GM08714 (cell line): Measurements from ENCODE around the gene PLEKHA8.
"Not testable (repeated sequence)": the region's sequence is repeated elsewhere in the genome, so short reads cannot be mapped to it uniquely, and the experiment has no call there.

ENCODE experiments used
- H3K4me3 ChIP-seq: fragments of 200-500 bp; sonication (Bioruptor generic); 2 replicates; pipeline ENCODE4 v1.5.1; 2014; ENCODE audit warnings: mild to moderate bottlenecking, low read length, inconsistent platforms
- ZNF274 ChIP-seq: IDR thresholded peaks from 2 replicates; pipeline ENCODE4 v1.6.1; 2012; ENCODE audit warnings: mild to moderate bottlenecking, low read depth, low read length

The PLEKHA8 gene

GRCh38 chr7:30036220-30036619 lies 8.0 kb downstream of the PLEKHA8 start:
- TF ChIP-seq ZNF274 = no peak

DNA sequence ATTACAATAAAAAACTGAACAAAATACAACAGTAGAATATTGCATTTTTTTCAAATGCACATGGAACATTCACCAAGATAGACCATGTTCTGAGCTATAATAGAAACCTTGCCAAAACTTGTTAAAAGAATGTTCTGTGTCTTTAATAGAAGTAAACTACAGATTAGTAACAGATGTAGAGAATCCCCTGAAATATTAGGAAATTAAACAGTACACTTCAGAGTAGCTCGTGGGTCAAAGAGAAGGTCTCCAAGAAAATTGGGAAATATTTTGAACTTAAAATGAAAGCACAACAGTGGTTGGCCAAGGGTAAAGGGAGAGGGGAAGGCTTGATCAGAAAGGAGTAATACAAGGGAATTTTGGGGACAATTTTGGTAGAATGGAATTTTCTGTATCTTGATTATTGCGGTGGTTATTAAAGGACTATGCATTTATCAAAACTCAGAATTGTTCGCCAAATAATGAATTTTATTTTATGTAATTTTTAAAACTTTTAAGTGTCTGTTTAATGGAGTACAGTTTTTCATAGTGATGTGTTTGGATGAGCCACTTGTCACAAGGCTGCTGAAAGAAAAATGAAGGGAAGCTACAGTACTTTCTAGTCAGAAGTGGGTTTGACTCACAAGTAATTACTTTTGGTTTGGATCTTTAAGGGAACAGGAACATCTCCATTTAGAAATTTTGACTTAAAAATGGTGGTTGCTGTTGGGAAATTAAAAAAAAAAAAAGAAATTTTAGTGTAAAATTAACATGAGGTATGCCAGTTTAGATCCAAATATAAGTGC lies 10.2 kb downstream of the PLEKHA8 start:
- TF ChIP-seq ZNF274 = no peak
- H3K4me3 ChIP-seq = no peak overlapping the region

More at GRCh38 chr7:30036220-30036619, 8.0 kb downstream of the PLEKHA8 start:
- no peak overlapping the region for H3K4me3 ChIP-seq

- TF ChIP-seq ZNF274 = no peak
- H3K4me3 ChIP-seq = no peak overlapping the region
Measured at GRCh38 chr7:30040938-30041337, 12.7 kb downstream of the PLEKHA8 start.

DNA sequence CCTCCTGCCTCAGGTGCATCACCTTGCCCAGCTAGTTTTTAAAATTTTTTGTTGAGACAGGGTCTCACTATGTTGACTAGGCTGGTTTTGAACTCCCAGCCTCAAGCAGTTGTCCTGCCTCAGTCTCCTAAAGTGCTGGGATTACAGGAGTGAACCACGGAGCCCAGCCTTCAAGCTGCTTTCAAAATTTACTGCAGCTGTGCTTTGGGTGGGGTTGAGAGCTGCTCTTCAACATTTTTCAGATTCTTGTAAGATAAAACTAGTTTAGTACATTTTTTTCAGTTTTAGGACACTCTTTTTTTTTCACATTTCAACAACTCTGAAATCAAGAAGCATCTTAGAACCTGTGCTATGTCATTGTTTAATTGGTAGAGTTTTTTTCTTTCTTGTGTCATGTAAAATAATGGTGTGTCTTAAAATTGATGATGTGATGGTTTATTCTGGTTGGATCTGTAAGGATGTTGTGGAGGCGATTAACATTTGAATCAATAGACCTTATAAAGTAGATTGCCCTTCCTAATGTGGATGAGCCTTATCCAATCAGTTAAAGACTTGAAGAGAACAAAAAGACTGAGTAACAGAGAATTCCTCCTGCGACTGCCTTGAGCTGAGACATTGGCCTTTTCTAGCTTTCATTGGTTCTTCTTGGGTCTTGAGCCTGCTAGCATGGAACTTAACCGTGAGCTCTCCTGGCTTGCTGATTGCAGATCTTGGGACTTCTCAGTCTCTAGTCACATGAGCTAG lies 13.5 kb downstream of the PLEKHA8 start:
- TF ChIP-seq ZNF274 = no peak
- no peak overlapping the region for H3K4me3 ChIP-seq

DNA sequence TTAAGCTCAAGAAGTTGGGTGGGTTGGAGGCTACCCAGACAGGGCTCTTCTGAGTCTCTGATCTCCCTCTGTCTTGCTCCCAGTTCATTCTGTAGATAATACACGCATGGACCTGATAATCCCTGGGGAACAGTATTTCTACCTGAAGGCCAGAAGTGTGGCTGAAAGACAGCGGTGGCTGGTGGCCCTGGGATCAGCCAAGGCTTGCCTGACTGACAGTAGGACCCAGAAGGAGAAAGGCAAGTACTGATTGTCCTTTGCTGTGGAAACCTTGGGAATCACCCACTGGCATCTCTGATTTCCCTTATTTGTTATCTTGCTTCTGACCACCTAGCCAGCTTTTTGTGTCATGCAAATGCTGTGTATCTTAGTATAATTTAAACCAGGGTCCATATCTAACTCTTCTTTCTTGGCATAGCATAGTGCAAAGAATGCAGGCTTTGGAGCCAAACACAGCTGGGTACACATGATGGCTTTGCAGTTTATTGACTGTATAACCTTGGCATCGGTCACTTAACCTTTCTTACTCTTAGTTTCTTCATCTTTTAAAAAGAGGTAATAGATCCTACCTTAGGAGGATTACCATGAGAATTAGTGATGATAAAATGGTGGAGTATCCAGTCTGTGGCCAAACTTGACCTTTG lies 18.0 kb downstream of the PLEKHA8 start:
- no peak overlapping the region for H3K4me3 ChIP-seq
- TF ChIP-seq ZNF274 = no peak

DNA sequence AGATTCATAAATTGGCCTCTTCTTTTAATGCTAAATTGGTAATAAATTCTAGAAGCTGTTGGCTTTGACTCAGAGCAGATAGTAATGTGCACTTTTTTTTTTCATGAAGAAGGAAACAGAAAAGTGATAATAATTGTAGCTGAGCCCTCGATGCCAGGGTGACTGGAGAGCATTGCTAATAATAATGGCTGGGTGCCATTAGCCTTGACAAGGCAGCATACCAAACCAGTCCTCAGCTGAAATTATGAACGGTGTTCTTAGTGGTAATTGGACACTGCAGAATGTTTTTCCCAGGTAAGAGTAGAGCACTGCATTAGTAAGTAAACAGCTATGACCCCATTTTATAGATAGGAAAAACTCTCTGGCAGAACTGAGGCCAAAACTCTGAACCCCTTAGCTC lies 18.9 kb downstream of the PLEKHA8 start:
- no peak for TF ChIP-seq ZNF274
- H3K4me3 ChIP-seq = no peak overlapping the region

- H3K4me3 ChIP-seq = no peak overlapping the region
Measured at GRCh38 chr7:30048582-30048981, 20.4 kb downstream of the PLEKHA8 start.

GRCh38 chr7:30049173-30049572 lies 21.0 kb downstream of the PLEKHA8 start:
- no peak for TF ChIP-seq ZNF274

More at GRCh38 chr7:30048582-30048981, 20.4 kb downstream of the PLEKHA8 start:
- no peak for TF ChIP-seq ZNF274

GRCh38 chr7:30053068-30053467 lies 24.9 kb downstream of the PLEKHA8 start:
- H3K4me3 ChIP-seq = no peak overlapping the region
- TF ChIP-seq ZNF274 = no peak

More at GRCh38 chr7:30049173-30049572, 21.0 kb downstream of the PLEKHA8 start:
- no peak overlapping the region for H3K4me3 ChIP-seq

- TF ChIP-seq ZNF274 = no peak
- H3K4me3 ChIP-seq = no peak overlapping the region
Measured at GRCh38 chr7:30057741-30058140, 29.5 kb downstream of the PLEKHA8 start.

DNA sequence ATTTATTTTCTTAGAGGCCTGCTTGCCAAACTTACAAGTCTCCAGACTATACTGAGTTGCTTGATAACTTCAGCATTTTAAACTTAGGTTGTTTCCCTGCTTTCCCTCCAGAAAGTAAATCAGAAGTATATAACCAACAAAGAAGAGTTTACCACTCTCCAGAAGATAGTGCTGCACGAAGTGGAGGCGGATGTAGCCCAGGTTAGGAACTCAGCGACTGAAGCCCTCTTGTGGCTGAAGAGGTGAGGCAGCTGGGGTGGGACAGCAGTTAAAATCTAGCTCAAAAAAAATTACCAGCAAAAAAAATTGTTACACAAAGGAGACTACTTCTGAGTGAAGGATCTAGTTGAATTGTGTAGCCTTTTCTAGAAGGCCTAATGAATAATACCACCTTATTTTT lies 33.6 kb downstream of the PLEKHA8 start:
- H3K4me3 ChIP-seq = not testable (repeated sequence)

GRCh38 chr7:30062587-30062986 lies 34.4 kb downstream of the PLEKHA8 start:
- H3K4me3 ChIP-seq = no peak overlapping the region
- no peak for TF ChIP-seq ZNF274

DNA sequence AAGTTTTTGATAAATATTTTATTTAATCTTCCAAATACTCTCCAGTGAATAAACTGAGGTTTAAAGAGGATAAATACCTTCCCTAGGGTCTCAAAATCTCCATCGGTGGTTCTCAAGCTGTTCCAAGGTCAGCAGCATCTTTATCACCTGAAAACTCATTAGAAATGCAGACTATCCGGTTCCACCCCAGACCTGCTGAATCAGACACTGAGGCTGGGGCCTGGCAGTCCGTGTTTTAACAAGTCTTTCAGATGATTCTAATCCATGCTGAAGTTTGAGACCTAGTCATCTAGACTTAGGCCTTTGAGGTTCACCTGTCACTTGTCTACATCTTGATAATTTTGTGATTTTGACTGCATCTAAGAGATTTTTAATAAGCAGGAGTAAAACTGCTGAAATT lies 37.5 kb downstream of the PLEKHA8 start:
- no peak overlapping the region for H3K4me3 ChIP-seq
- TF ChIP-seq ZNF274 = no peak

- TF ChIP-seq ZNF274 = no peak
- no peak overlapping the region for H3K4me3 ChIP-seq
Measured at GRCh38 chr7:30066687-30067086, 38.5 kb downstream of the PLEKHA8 start.

- no peak overlapping the region for H3K4me3 ChIP-seq
- TF ChIP-seq ZNF274 = no peak
Measured at GRCh38 chr7:30068117-30068516, 39.9 kb downstream of the PLEKHA8 start.
